Activated CD4-positive, alpha-beta memory T cell treated with anti-CD3 and anti-CD28 coated beads for 36 hours (primary cell): ENCODE data around the gene GART. TPM values are rescaled to one million over a fixed set of nuclear protein-coding genes. Genes with fewer than 3 reads are reported as not detected.
A peak's percentile ranks its signal among the peaks of the same experiment; 100 is the strongest.
"Not testable (repeated sequence)": the region's sequence is repeated elsewhere in the genome, so short reads cannot be mapped to it uniquely, and the experiment has no call there.

ENCODE experiments used
- CTCF ChIA-PET: fragments of 350-600 bp; sonication (Branson Sonifier 250); formaldehyde crosslinking; loops from one replicate; lab custom pipeline; 2021; ENCODE audit warnings: antibody characterized with exemption, inconsistent platforms; lab: Charles Lee
- POLR2A ChIA-PET: fragments of 350-600 bp; sonication (Branson Sonifier 250); formaldehyde crosslinking; loops from one replicate; lab custom pipeline; 2021; ENCODE audit warnings: antibody characterized with exemption; lab: Charles Lee
- DNase-seq: peaks from one replicate; pipeline ENCODE4 v3.0.0-alpha.2; 2020
- H3K27ac Mint-ChIP-seq: one replicate; pipeline ENCODE4 v1.8.0; 2021; ENCODE audit warnings: mixed read lengths
- H3K27me3 Mint-ChIP-seq: one replicate; pipeline ENCODE4 v1.8.0; 2021; ENCODE audit warnings: mixed read lengths
- H3K36me3 Mint-ChIP-seq: one replicate; pipeline ENCODE4 v1.8.0; 2021; ENCODE audit warnings: mixed read lengths
- H3K4me1 Mint-ChIP-seq: one replicate; pipeline ENCODE4 v1.8.0; 2021; ENCODE audit warnings: low read depth, mixed read lengths
- H3K4me3 Mint-ChIP-seq: one replicate; pipeline ENCODE4 v1.8.0; 2021; ENCODE audit warnings: mild to moderate bottlenecking, mixed read lengths
- H3K9me3 Mint-ChIP-seq: one replicate; pipeline ENCODE4 v1.8.0; 2021; ENCODE audit warnings: mixed read lengths
- intact Hi-C: fragments of 100-400 bp; cut with micrococcal nuclease; formaldehyde crosslinking; loops from one replicate; pipeline ENCODE4 v1.15.1; 2023
- total RNA-seq, 2 experiments: library from RNA; stranded (reverse); gene quantifications; one replicate each; pipeline ENCODE4 v1.2.3, GENCODE V29; 2021

Gene GART
- total RNA-seq, 2 experiments from 2014 or later = 210 to 214 TPM

DNA sequence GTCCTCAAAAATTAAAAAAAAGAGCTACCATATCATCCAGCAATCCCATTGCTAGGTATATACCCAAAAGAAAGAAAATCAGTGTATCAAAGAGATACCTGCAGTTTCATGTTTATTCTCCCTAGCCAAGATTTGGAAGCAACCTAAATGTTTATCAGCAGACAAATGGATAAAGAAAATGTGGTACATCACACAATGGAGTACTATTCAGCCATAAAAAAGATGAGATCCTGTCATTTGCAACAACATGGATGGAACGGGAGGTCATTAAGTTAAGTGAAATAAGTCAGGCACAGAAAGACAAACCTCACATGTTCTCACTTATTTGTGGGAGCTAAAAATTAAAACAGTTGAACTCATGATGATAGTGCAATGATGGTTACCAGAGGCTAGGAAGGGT, 34.9 kb downstream of the GART start:
- H3K9me3 Mint-ChIP-seq, H3K4me1 Mint-ChIP-seq, H3K4me3 Mint-ChIP-seq, intact Hi-C loops, H3K27me3 Mint-ChIP-seq, H3K27ac Mint-ChIP-seq, POLR2A ChIA-PET, DNase-seq: not testable (repeated sequence)
- CTCF ChIA-PET = interaction anchor here (1.2 kb wide), 1 partner anchor 99 kb away, joined by 3 read pairs; no protein-coding TSS in a partner anchor
- H3K36me3 Mint-ChIP-seq = peaks cover 69% of the 10 kb centered on the region

DNA sequence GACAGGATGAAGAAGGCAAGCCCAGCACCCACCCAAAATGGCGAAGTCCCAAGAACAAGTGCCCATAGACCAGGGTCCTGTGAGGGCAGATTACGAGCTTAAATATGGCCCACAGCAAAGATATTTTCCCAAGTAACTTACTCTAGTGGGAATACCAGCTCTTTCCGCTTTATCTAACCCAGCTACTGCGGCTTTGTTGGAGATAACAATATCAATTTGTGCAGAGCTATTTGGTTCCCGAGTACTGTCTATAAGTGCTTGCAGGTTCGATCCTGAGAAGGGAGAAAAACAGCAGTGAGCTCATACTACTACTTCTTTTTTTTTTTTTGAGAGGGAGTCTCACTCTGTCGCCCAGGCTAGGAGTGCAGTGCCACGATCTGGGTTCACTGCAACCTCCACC, 36.1 kb downstream of the GART start:
- Mint-ChIP-seq H3K4me3 (no peak overlapping the region), H3K9me3 (no peaks in the 10 kb centered on the region), H3K4me1 (no peaks in the 10 kb centered on the region), H3K27me3 (no peaks in the 10 kb centered on the region), H3K27ac (no peak overlapping the region), H3K36me3 (peaks cover 61% of the 10 kb centered on the region)
- CTCF ChIA-PET = interaction anchor here (1.2 kb wide), 1 partner anchor 100 kb away, joined by 3 read pairs; no protein-coding TSS in a partner anchor
- intact Hi-C loops = no loop called here
- no peak for DNase-seq
- POLR2A ChIA-PET = no interaction called here

DNA sequence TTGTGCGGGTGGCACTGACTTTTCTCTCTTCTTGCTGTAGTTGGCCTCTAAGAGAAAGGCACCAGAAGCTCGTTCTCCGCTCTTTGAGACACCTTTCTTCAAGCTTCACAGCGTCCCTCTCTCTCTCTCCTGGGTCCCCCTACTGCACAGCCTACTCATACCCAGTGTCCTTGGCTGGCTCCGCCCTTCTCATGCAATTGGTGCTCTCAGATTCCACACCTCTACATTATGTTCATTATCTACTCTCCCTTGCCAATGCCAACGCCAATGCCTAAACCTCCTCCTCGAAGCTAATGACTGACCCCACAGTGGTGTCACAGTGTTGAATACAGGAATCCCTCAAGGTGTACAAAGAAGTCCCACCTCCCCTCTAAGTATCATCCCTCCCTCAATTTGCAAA, 45.6 kb downstream of the GART start:
- no peak for DNase-seq
- POLR2A ChIA-PET = interaction anchor here (1.2 kb wide), 1 partner anchor 16 kb away, joined by 3 read pairs; the partner anchor contains the start of gene TMEM50B
- H3K36me3 Mint-ChIP-seq = no peaks in the 10 kb centered on the region
- no peaks in the 10 kb centered on the region for H3K9me3 Mint-ChIP-seq
- no peak overlapping the region for H3K27ac Mint-ChIP-seq
- no peaks in the 10 kb centered on the region for H3K27me3 Mint-ChIP-seq
- H3K4me1 Mint-ChIP-seq = peaks cover 5% of the 10 kb centered on the region
- H3K4me3 Mint-ChIP-seq = no peak overlapping the region
- CTCF ChIA-PET = no interaction called here
- intact Hi-C loops = no loop called here

DNA sequence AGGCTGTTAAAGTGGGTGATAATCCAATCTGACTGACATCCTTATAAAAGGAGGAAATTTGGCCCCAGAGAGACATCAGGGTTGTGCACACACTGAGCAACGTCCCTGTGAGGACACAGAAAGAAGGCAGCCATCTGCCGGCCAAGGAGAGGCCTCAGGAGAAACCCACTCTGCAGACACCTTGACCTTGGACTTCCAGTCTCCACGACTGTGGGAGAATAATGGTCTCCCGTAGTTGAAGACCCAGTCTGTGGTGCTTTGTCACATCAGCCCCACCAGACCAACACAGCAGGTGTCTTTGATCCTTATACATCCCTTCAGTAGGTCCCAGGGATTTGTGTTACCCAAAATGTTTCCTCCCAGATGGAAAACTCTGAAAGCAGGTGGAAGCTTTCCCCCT, 46.2 kb downstream of the GART start:
- H3K9me3 Mint-ChIP-seq = no peaks in the 10 kb centered on the region
- H3K4me1 Mint-ChIP-seq = peaks cover 8% of the 10 kb centered on the region
- CTCF ChIA-PET = no interaction called here
- no peaks in the 10 kb centered on the region for H3K36me3 Mint-ChIP-seq
- POLR2A ChIA-PET = interaction anchor here (0.6 kb wide), 1 partner anchor 86 kb away, joined by 3 read pairs; no protein-coding TSS in a partner anchor
- H3K27ac Mint-ChIP-seq = no peak overlapping the region
- no peak overlapping the region for H3K4me3 Mint-ChIP-seq
- intact Hi-C loops = no loop called here
- no peak for DNase-seq
- H3K27me3 Mint-ChIP-seq = no peaks in the 10 kb centered on the region

DNA sequence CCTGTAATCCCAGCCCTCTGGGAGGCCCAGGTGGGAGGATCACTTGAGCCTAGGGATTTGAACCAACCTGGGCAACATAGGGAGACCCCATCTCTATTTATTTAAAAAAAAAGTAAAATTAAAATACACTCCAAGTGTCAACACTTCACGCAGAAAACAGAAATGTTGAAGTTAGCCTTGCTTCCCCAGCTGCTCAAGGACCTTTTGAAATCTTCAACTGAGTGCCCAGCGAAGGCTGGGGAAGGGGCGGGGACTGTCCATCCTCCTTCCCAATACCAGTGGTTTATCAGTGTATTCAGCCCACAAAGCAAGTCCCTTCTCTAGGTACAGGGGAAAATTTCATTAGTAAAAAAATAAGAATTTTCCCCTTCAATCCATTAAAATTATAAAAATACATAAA, 48.2 kb downstream of the GART start:
- Mint-ChIP-seq H3K36me3 (no peaks in the 10 kb centered on the region), H3K4me1 (peaks cover 9% of the 10 kb centered on the region), H3K9me3 (no peaks in the 10 kb centered on the region), H3K4me3 (no peak overlapping the region), H3K27ac (no peak overlapping the region), H3K27me3 (no peaks in the 10 kb centered on the region)
- DNase-seq = no peak
- intact Hi-C loops = no loop called here
- ChIA-PET POLR2A (no interaction called here), CTCF (no interaction called here)

DNA sequence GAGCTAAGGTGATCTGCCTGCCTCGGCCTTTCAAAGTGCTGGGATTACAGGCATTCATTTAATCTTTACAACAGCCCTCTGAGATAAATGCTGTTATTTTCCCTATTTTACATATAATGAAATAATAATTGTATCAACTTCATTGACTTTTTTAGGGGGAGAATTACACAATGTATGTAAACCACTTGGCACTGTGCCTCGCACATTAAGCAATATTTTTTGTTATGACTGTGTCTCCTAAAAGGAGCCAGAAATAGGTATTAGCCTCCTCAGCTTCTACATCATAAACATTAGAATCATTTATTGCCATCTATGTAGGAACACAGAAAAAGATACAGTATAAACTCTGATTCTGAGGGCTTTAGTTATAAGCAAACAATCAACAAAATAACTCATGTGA, 49.3 kb downstream of the GART start:
- ChIA-PET POLR2A (interaction anchor here (4.2 kb wide), 1 partner anchor 13 kb away, joined by 37 read pairs; the partner anchor contains the start of gene TMEM50B), CTCF (interaction anchor here (1.0 kb wide), 1 partner anchor 13 kb away, joined by 3 read pairs; the partner anchor contains the start of gene TMEM50B)
- no peak overlapping the region for H3K27ac Mint-ChIP-seq
- H3K27me3 Mint-ChIP-seq = no peaks in the 10 kb centered on the region
- no peaks in the 10 kb centered on the region for H3K36me3 Mint-ChIP-seq
- H3K4me1 Mint-ChIP-seq = peaks cover 9% of the 10 kb centered on the region
- H3K4me3 Mint-ChIP-seq = no peak overlapping the region
- intact Hi-C loops = no loop called here
- DNase-seq = no peak
- H3K9me3 Mint-ChIP-seq = no peaks in the 10 kb centered on the region

DNA sequence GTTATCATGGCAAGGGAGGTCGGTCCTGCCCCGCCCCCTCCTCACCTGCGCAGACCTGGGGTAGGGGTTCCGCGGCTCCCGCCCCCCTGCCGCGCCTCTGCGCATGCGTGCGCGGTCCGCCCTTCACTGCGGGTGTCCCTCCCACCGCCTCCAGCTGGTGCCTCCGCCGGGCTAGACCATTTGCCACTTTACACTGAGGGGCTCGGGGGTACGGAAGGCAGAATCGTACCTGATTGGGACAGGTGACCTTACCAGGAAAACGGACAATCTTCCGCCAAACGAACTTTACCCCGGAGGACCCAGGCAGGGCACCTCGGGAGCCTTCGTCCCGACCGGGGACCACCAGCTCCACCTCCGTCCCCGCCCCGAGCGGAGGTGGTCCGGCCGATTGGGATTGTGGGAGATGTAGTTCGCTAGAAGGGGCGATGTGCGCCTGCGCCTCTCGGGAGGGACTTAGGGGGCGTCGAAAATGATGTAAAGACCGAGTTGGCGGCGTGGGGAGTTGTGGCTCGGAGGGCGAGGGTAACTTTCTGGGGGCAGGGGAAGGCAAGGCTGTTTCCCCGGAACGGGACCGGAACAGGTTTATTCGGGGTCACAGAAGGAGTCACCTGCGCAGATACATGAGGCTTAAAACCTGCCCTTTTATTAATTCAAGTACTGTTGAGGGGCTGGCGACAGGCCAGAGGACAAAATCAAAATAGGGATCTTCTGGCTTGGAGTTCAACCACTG, 50.4 kb downstream of the GART start, which contains the start of gene DNAJC28:
Gene DNAJC28 (minus strand): TSS at position 344 of the 730 bp plus-strand sequence. CDS start 2,323 bp downstream, outside the sequence.
- POLR2A ChIA-PET = interaction anchor here (1.2 to 4.2 kb wide), 3 partner anchors 12 to 52 kb away, joined by 4 to 37 read pairs (median 7); partner anchors contain the start of genes GART, SON and TMEM50B
- peak; percentile 95 for DNase-seq
- Mint-ChIP-seq H3K27ac (peak within 1 kb of the TSS; percentile 81), H3K27me3 (no peaks in the 10 kb centered on the region), H3K4me3 (peak within 1 kb of the TSS; percentile 85), H3K4me1 (peaks cover 9% of the 10 kb centered on the region), H3K36me3 (no peaks in the 10 kb centered on the region), H3K9me3 (no peaks in the 10 kb centered on the region)
- intact Hi-C loops = loop anchor here (1.0 kb wide), 4 partner anchors 11 to 151 kb away; partner anchors contain the start of genes DONSON, GART and ITSN1
- CTCF ChIA-PET = interaction anchor here (0.6 to 2.3 kb wide), 2 partner anchors 11 to 720 kb away, joined by 3 to 24 read pairs; partner anchors contain the start of genes PAXBP1 and TMEM50B

DNA sequence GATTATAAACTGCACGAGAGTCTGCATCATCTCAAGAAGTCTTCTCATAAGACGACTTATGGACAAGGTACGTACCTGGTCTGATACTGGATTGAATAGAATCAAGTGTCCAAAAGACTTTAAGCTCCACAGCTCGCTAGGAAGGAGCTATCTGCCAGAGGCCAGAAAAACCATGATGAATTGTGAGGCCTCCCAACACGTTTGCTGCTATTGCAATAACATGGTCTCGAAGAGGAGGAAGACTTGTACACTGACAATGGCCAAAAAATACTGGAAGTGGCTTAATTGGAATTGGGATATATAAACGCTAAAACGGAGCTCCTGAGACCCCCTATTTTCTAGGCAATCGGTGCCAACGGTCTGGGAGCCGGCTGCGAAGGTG, 50.9 kb downstream of the GART start:
- DNase-seq = no peak
- no peaks in the 10 kb centered on the region for H3K27me3 Mint-ChIP-seq
- ChIA-PET CTCF (interaction anchor here (0.6 to 2.3 kb wide), 2 partner anchors 11 to 720 kb away, joined by 3 to 24 read pairs; partner anchors contain the start of genes PAXBP1 and TMEM50B), POLR2A (interaction anchor here (1.2 to 4.2 kb wide), 3 partner anchors 11 to 52 kb away, joined by 4 to 37 read pairs (median 7); partner anchors contain the start of genes GART, SON and TMEM50B)
- intact Hi-C loops = loop anchor here (1.0 kb wide), 4 partner anchors 11 to 151 kb away; partner anchors contain the start of genes DONSON, GART and ITSN1
- peaks cover 9% of the 10 kb centered on the region for H3K4me1 Mint-ChIP-seq
- peak overlapping the region; percentile 73 for H3K27ac Mint-ChIP-seq
- H3K36me3 Mint-ChIP-seq = no peaks in the 10 kb centered on the region
- peak overlapping the region; percentile 85 for H3K4me3 Mint-ChIP-seq
- no peaks in the 10 kb centered on the region for H3K9me3 Mint-ChIP-seq

DNA sequence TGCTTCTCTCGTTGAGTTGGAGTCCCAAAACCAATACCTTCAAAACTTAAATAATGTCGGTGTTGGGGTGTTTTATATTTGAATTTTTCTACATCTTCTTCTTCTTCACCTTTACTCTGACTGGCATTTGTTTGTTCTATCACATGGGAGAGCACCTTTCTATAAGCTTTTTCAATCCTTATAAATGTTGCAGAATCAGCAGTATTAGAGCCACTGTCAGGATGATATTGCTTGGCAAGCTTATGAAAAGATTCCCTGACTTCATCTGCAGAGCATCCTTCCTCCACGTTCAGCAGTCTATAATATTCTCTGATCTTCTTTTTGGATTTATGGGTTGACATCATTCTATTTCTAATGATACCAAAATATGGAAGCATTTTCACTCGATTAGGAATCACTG, 53.0 kb downstream of the GART start:
- intact Hi-C loops = no loop called here
- ChIA-PET POLR2A (interaction anchor here (4.2 kb wide), 1 partner anchor 9 kb away, joined by 37 read pairs; the partner anchor contains the start of gene TMEM50B), CTCF (interaction anchor here (0.7 kb wide), 1 partner anchor 503 kb away, joined by 3 read pairs; no protein-coding TSS in a partner anchor)
- Mint-ChIP-seq H3K4me1 (peaks cover 9% of the 10 kb centered on the region), H3K27ac (no peak overlapping the region), H3K36me3 (no peaks in the 10 kb centered on the region), H3K9me3 (no peaks in the 10 kb centered on the region), H3K4me3 (no peak overlapping the region), H3K27me3 (no peaks in the 10 kb centered on the region)
- no peak for DNase-seq

DNA sequence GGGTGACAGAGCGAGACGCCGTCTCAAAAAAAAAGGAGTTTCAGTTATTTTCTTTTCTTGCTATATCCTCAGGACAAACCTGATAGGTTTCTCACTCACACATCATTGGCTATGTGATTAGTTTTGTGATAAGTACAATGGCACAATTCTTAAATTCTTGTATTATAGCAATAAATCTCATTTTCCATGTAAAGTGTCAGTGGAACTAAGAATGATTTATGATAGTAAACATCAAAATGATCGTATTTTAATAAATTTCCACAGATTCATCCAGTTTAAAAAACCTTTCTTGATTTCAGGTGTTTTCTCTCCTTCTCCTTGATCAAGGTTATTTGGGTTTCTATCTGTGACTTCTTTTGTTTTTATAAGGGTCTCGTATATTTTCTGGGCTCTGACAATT, 53.9 kb downstream of the GART start:
- Mint-ChIP-seq H3K4me1 (peaks cover 9% of the 10 kb centered on the region), H3K9me3 (no peaks in the 10 kb centered on the region)
- CTCF ChIA-PET = no interaction called here

DNA sequence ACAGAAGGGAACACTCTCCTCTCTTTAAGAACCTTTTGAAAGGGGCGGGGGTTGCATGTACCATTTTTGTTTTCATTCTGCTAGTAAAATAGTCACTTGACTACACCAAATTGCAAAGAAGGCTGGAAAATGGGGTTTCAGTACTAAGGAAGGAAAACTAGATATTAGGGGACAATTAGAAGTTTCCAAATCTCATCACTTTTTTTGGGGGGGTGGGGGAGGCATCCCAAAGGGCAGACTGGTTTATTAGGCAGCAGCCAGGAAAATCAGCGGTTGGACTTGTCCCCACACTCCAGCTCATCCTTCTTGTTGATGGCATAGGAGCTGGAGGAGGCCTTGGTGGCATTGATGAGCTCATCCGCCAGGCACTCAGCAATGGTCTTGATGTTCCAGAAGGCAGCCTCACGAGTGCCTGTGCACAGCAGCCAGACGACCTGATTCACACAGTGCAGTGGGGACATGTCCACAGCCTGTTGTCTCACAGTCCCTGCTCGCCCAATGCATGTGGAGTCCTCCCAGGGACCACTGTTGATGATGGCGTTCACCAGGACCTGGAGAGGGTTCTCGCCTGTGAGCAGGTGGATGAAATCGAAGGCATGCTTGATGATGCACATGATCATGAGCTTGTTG, 60.5 kb downstream of the GART start:
- Mint-ChIP-seq H3K4me1 (peaks cover 19% of the 10 kb centered on the region), H3K4me3 (peak overlapping the region; percentile 92), H3K27me3 (no peaks in the 10 kb centered on the region), H3K36me3 (no peaks in the 10 kb centered on the region), H3K27ac (no peak overlapping the region), H3K9me3 (no peaks in the 10 kb centered on the region)
- ChIA-PET CTCF (interaction anchor here (1.5 to 3.2 kb wide), 3 partner anchors 9 to 125 kb away, joined by 3 to 24 read pairs (median 15); partner anchors contain the start of gene DNAJC28), POLR2A (interaction anchor here (3.4 kb wide), 1 partner anchor 62 kb away, joined by 14 read pairs; the partner anchor contains the start of gene SON)
- intact Hi-C loops = loop anchor here (5.0 kb wide), 1 partner anchor 709 kb away; the partner anchor contains the start of gene PAXBP1
- no peak for DNase-seq

More for the DNA sequence above, 53.9 kb downstream of the GART start:
- no peak overlapping the region for H3K4me3 Mint-ChIP-seq
- no peaks in the 10 kb centered on the region for H3K36me3 Mint-ChIP-seq
- no peak for DNase-seq
- H3K27ac Mint-ChIP-seq = no peak overlapping the region
- POLR2A ChIA-PET = interaction anchor here (4.2 kb wide), 1 partner anchor 8 kb away, joined by 37 read pairs; the partner anchor contains the start of gene TMEM50B
- H3K27me3 Mint-ChIP-seq = no peaks in the 10 kb centered on the region
- intact Hi-C loops = no loop called here
